Measurements from ENCODE around the gene RAB39B.
"Not testable (repeated sequence)": the region's sequence is repeated elsewhere in the genome, so short reads cannot be mapped to it uniquely, and the experiment has no call there.

The RAB39B gene

GRCh38 chrX:155263854-155264628, at the start of gene RAB39B:
RAB39B (minus strand) TSS chrX:155264491; CDS start chrX:155264288, 203 bp downstream.
- H3K4me3 Mint-ChIP-seq, result peak within 1 kb of the TSS; percentile 93 to 96
- H3K36me3 Mint-ChIP-seq, result peaks cover 4 to 6% of the 10 kb centered on the region in 2 donors
- peak within 1 kb of the TSS; percentile 94 for H3K27ac Mint-ChIP-seq
- peak; percentile 97 to 98 for ATAC-seq (replicated peaks)
- DNase-seq, result peak; percentile 52
- H3K4me1 Mint-ChIP-seq, result peaks cover 3 to 9% of the 10 kb centered on the region in 2 donors
- peaks cover 0 to 3% of the 10 kb centered on the region in 2 donors for H3K9me3 Mint-ChIP-seq
- H3K27me3 Mint-ChIP-seq, result no peaks in the 10 kb centered on the region

DNA sequence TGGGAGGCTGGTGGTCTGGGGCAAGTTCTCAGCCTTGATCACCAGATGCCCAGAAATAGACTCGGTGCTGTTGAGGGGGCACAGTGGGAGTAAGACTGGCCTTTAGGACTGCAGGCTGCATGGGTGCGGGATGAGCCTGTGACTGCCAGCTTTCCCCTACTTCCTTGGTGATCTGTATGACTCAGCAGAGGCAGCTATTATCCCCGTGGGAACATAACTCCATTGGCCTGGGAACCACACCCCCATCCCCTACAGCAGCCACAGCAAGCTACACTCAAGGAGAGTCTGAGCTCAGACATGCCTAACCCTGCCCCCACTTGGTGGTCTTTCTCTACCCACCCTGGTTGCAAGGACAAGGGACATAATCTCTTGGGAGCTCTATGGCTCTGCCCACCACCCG, 49.5 kb upstream of the RAB39B start:
- ATAC-seq (replicated peaks) (no peak), DNase-seq (no peak)
- peaks cover 0 to 12% of the 10 kb centered on the region in 2 donors for H3K9me3 Mint-ChIP-seq
- H3K36me3 Mint-ChIP-seq, result peaks cover 0 to 4% of the 10 kb centered on the region in 2 donors
- no peaks in the 10 kb centered on the region for H3K4me1 Mint-ChIP-seq
- H3K4me3 Mint-ChIP-seq, result no peak overlapping the region
- no peaks in the 10 kb centered on the region for H3K27me3 Mint-ChIP-seq
- H3K27ac Mint-ChIP-seq, result no peak overlapping the region

GRCh38 chrX:155293771-155294170, 29.5 kb upstream of the RAB39B start:
- ATAC-seq (replicated peaks), result no peak
- H3K9me3 Mint-ChIP-seq, result no peaks in the 10 kb centered on the region
- no peaks in the 10 kb centered on the region for H3K4me1 Mint-ChIP-seq
- H3K4me3 Mint-ChIP-seq, result no peak overlapping the region
- no peak for DNase-seq
- peaks cover 0 to 4% of the 10 kb centered on the region in 2 donors for H3K36me3 Mint-ChIP-seq
- no peak overlapping the region for H3K27ac Mint-ChIP-seq
- no peaks in the 10 kb centered on the region for H3K27me3 Mint-ChIP-seq

- Mint-ChIP-seq H3K4me1 (no peaks in the 10 kb centered on the region), H3K4me3 (no peak overlapping the region), H3K27ac (no peak overlapping the region), H3K9me3 (no peaks in the 10 kb centered on the region), H3K27me3 (no peaks in the 10 kb centered on the region), H3K36me3 (no peaks in the 10 kb centered on the region)
- no peak for ATAC-seq (replicated peaks)
- no peak for DNase-seq
These were observed 15.6 kb upstream of the RAB39B start for GRCh38 chrX:155279873-155280272.

- peaks cover 2 to 7% of the 10 kb centered on the region in 2 donors for H3K9me3 Mint-ChIP-seq
- no peaks in the 10 kb centered on the region for H3K4me1 Mint-ChIP-seq
- H3K27ac Mint-ChIP-seq, result no peak overlapping the region
- H3K36me3 Mint-ChIP-seq, result no peaks in the 10 kb centered on the region
- H3K27me3 Mint-ChIP-seq, result no peaks in the 10 kb centered on the region
- no peak for ATAC-seq (replicated peaks)
- H3K4me3 Mint-ChIP-seq, result no peak overlapping the region
- no peak for DNase-seq
These were observed 6.7 kb upstream of the RAB39B start for GRCh38 chrX:155270969-155271368.

- H3K27me3 Mint-ChIP-seq; H3K4me3 Mint-ChIP-seq; H3K4me1 Mint-ChIP-seq; DNase-seq; H3K9me3 Mint-ChIP-seq; ATAC-seq (replicated peaks); H3K27ac Mint-ChIP-seq; H3K36me3 Mint-ChIP-seq: not testable (repeated sequence)
These were observed 3.7 kb upstream of the RAB39B start for GRCh38 chrX:155267995-155268394.

DNA sequence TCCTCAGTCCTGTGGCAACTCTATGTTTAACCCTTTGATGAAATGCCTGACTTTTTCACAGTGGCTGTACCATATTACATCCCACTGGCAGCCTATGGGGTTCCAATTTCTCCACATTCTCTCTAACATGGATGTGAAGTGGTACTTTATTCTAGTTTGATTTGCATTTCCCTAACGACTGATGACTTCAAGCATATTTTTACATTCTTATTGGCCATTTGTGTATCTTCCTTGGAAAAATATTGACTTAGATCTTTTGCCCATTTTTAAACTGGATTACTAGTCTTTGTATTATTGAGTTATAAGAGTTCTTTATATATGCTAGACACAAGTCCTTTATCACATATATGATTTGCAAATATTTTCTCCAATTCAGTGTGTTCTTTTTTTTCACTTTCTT, 2.1 kb upstream of the RAB39B start:
- Mint-ChIP-seq H3K9me3 (peaks cover 1 to 5% of the 10 kb centered on the region in 2 donors), H3K4me1 (peaks cover 3 to 9% of the 10 kb centered on the region in 2 donors), H3K27me3 (no peaks in the 10 kb centered on the region), H3K27ac (no peak overlapping the region), H3K4me3 (no peak overlapping the region), H3K36me3 (no peaks in the 10 kb centered on the region)
- DNase-seq (no peak), ATAC-seq (replicated peaks) (no peak)

DNA sequence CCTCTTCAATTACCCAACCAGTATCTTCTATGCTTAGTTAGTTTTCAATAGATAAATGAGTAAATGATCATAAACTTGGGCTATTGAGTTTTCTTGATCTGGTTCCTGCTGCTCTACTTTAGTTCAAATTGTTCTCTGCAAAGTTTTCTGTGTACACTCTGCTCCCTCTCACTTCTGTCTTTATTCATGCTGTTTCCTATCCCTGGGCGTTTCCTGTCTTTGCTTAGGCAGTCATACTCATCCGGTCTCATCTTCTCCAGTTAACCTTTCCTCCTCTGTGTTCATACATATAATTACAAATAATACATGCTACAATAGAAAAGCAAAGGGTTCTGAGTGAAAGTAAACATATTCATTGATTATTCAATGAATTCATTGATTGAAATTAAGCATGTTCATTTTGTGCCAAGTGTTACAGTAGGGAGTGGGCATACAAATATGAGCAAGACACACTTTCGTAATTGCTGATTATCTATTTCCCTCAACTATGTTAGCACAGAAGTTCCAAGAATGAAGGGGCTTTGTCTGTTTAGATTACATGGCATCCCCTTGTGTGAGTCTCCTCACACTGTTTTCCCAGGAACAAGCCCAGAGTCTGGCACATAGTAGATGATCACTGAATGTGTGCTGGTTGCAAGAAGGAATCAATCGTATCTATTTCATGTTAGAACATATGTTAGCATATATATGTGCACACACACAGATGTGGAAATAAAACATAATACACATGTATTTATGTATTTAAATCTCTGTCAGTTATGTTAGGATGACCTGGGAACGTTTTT, 1.1 kb downstream of the RAB39B start:
- H3K27ac Mint-ChIP-seq, result peak overlapping the region; percentile 70
- no peaks in the 10 kb centered on the region for H3K27me3 Mint-ChIP-seq
- peaks cover 3 to 9% of the 10 kb centered on the region in 2 donors for H3K4me1 Mint-ChIP-seq
- ATAC-seq (replicated peaks) (no peak), DNase-seq (no peak)
- H3K9me3 Mint-ChIP-seq, result no peaks in the 10 kb centered on the region
- H3K36me3 Mint-ChIP-seq, result peaks cover 4 to 6% of the 10 kb centered on the region in 2 donors
- H3K4me3 Mint-ChIP-seq, result peak overlapping the region; percentile 93 to 96

GRCh38 chrX:155259752-155260151, 4.5 kb downstream of the RAB39B start:
- no peak overlapping the region for H3K4me3 Mint-ChIP-seq
- no peak for DNase-seq
- H3K4me1 Mint-ChIP-seq, result peaks cover 3 to 9% of the 10 kb centered on the region in 2 donors
- ATAC-seq (replicated peaks), result no peak
- no peak overlapping the region for H3K27ac Mint-ChIP-seq
- H3K9me3 Mint-ChIP-seq, result no peaks in the 10 kb centered on the region
- peaks cover 4 to 6% of the 10 kb centered on the region in 2 donors for H3K36me3 Mint-ChIP-seq
- no peaks in the 10 kb centered on the region for H3K27me3 Mint-ChIP-seq

DNA sequence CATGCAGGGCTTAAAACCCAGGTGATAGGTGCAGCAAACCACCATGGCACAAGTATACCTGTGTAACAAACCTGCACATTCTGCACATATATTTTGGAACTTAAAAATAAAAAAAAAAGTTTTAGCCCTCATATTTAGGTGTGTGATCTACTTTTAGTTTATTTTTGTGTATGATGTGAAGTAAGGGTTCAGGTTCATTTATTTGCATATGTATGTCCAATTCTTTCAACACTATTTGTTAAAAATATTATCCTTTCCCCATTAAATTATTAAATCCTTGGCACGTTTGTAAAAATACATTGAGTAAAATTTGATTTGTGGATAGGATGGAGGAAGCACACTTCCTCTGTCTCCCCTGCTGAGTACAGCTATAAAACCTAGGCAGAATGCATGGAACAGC, 12.9 kb downstream of the RAB39B start:
- Mint-ChIP-seq H3K27me3 (no peaks in the 10 kb centered on the region), H3K4me3 (no peak overlapping the region), H3K36me3 (peaks cover 0 to 2% of the 10 kb centered on the region in 2 donors), H3K4me1 (peaks cover 6 to 24% of the 10 kb centered on the region in 2 donors), H3K27ac (no peak overlapping the region), H3K9me3 (no peaks in the 10 kb centered on the region)
- no peak for DNase-seq
- no peak for ATAC-seq (replicated peaks)

- Mint-ChIP-seq H3K4me3 (no peak overlapping the region), H3K36me3 (peaks cover 0 to 2% of the 10 kb centered on the region in 2 donors), H3K27ac (no peak overlapping the region), H3K9me3 (no peaks in the 10 kb centered on the region), H3K4me1 (peaks cover 6 to 26% of the 10 kb centered on the region in 2 donors), H3K27me3 (no peaks in the 10 kb centered on the region)
- no peak for DNase-seq
- no peak for ATAC-seq (replicated peaks)
These were observed 16.8 kb downstream of the RAB39B start for GRCh38 chrX:155247497-155247896.

- Mint-ChIP-seq H3K9me3 (no peaks in the 10 kb centered on the region), H3K4me3 (no peak overlapping the region), H3K27ac (no peak overlapping the region), H3K27me3 (no peaks in the 10 kb centered on the region), H3K36me3 (peaks cover 0 to 2% of the 10 kb centered on the region in 2 donors), H3K4me1 (peaks cover 9 to 26% of the 10 kb centered on the region in 2 donors)
- peak; percentile 23 for DNase-seq
- ATAC-seq (replicated peaks), result peak; percentile 96 to 98
These were observed 17.5 kb downstream of the RAB39B start for GRCh38 chrX:155246748-155247147.

DNA sequence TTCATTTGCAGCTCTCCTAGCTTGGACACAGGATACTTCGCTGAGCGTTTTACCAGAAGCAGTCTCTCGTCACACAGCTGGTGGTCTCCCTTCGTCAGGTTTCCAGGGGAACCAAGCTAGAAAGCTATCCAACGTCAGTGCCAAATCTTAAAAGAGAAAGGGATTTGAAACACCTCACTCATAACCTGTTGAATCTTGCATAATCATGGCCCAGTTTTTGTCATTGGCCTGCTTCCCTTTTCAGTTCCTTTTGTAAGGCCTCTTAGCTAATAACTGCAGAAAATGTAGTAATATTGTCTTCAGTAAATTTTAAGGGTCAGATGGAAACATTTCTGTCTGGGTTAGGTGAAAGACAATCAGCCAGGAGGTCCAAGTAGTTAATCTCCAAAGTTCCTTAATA, 22.0 kb downstream of the RAB39B start:
- H3K27ac Mint-ChIP-seq, result no peak overlapping the region
- ATAC-seq (replicated peaks) (peak; percentile 32 to 38), DNase-seq (no peak)
- no peaks in the 10 kb centered on the region for H3K9me3 Mint-ChIP-seq
- H3K36me3 Mint-ChIP-seq, result peaks cover 6 to 9% of the 10 kb centered on the region in 2 donors
- no peaks in the 10 kb centered on the region for H3K27me3 Mint-ChIP-seq
- no peak overlapping the region for H3K4me3 Mint-ChIP-seq
- peaks cover 9 to 11% of the 10 kb centered on the region in 2 donors for H3K4me1 Mint-ChIP-seq

DNA sequence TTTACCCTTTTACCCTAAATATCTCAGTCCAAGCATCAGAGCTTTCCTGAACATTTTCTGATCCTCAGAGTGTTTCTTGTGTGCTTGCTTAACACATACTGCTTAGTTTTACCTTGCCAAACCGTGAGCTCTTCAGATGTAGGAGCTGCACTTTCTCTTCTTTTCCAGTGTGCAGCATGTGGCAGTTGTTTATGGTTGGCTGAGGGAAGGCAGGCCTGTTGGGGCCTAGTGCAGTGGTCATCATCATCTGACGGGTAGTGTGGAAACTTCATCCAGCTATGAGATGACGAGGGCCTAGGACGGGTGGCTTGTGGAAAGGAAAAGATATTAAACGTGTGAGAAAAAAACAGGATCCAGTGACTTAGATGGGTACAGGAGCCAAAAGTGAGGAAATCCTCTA, 26.6 kb downstream of the RAB39B start:
- Mint-ChIP-seq H3K4me1 (peaks cover 0 to 3% of the 10 kb centered on the region in 2 donors), H3K27ac (no peak overlapping the region), H3K9me3 (no peaks in the 10 kb centered on the region), H3K27me3 (no peaks in the 10 kb centered on the region), H3K36me3 (peaks cover 14 to 17% of the 10 kb centered on the region in 2 donors), H3K4me3 (no peak overlapping the region)
- DNase-seq, result no peak
- ATAC-seq (replicated peaks), result no peak

DNA sequence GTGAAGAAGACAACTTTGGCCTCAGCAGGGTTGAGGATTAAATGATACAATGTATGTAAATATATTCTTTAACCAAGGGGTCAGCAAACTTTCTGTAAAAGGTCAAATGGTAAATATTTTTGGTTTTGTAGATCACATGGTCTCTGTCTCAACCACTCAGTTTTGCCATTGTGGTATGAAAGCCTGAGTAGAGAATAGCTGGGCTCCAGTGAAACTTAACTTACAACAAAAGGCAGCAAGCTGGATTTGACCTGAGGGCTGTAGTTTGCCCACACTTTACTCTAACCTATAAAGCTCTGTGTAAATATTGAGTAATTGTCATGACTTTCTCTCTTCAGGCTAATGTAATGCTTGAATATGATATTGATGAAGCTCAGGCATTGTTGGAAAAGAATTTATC, 28.4 kb downstream of the RAB39B start:
- peaks cover 5% of the 10 kb centered on the region in 2 donors for H3K4me1 Mint-ChIP-seq
- no peak overlapping the region for H3K27ac Mint-ChIP-seq
- peaks cover 17 to 21% of the 10 kb centered on the region in 2 donors for H3K36me3 Mint-ChIP-seq
- ATAC-seq (replicated peaks), result no peak
- no peaks in the 10 kb centered on the region for H3K27me3 Mint-ChIP-seq
- no peak overlapping the region for H3K4me3 Mint-ChIP-seq
- no peak for DNase-seq
- no peaks in the 10 kb centered on the region for H3K9me3 Mint-ChIP-seq
